Measurements from ENCODE around the gene FTCDNL1.

DNA sequence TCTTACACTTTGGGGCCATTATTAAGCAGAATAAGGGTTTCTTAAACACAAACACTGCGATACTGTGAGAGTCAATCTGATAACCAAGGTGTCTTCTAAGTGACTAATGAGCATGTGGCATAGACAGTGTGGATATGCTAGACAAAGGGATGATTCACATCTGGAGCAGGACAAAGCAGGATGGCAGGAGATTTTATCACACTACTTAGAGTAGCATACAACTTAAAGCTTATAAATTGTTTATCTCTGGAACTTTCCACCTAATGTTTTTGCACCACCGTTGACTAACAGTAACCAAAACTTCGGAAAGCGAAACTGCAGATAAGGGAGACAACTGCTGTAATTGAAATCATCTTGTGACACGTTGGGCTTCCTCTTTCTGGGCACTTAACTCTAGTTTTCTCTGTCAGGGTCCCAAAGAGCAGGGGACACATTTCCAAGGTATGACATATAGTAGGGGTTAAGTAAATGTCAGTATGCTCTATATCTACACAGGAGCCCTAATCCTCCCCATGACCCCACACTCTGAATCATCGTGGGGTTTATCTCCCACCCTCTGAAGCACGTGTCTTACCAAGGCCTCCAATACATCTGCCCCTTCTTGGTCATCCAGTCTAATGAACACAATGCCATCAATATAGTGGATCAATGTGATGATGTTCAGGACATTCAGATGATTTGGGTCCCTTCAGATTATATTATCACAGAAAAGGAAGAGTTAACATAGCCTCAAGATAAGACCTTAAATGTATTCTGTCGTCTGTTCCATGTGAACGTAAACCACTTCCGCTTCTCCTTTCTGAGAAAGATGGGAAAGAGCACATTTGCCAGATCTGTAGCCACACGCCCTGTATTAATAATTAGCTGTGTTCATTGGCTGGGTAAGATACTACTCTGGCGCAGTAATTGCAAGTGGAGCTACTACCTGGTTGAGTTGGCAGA lies 78.7 kb downstream of the FTCDNL1 start:
- TF ChIP-seq POLR2A (IDR thresholded peaks at IDR 0.05; ENCODE audit: low read length) = no peak
- TF ChIP-seq GATA1 (IDR thresholded peaks at IDR 0.05; ENCODE audit: low read depth, low read length) = no peak
